Hematopoietic multipotent progenitor cell treated with erythropoietin and hydrocortisone succinate and interleukin-3 and kit ligand, for 15 days (in vitro differentiated cells): ENCODE measurements around the gene ENTPD3.

Experiments used
- DNase-seq: peaks from one replicate; pipeline ENCODE4 v3.0.0-alpha.2; 2015; ENCODE audit warnings: low spot score

The ENTPD3 gene, protein sequence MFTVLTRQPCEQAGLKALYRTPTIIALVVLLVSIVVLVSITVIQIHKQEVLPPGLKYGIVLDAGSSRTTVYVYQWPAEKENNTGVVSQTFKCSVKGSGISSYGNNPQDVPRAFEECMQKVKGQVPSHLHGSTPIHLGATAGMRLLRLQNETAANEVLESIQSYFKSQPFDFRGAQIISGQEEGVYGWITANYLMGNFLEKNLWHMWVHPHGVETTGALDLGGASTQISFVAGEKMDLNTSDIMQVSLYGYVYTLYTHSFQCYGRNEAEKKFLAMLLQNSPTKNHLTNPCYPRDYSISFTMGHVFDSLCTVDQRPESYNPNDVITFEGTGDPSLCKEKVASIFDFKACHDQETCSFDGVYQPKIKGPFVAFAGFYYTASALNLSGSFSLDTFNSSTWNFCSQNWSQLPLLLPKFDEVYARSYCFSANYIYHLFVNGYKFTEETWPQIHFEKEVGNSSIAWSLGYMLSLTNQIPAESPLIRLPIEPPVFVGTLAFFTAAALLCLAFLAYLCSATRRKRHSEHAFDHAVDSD

DNA sequence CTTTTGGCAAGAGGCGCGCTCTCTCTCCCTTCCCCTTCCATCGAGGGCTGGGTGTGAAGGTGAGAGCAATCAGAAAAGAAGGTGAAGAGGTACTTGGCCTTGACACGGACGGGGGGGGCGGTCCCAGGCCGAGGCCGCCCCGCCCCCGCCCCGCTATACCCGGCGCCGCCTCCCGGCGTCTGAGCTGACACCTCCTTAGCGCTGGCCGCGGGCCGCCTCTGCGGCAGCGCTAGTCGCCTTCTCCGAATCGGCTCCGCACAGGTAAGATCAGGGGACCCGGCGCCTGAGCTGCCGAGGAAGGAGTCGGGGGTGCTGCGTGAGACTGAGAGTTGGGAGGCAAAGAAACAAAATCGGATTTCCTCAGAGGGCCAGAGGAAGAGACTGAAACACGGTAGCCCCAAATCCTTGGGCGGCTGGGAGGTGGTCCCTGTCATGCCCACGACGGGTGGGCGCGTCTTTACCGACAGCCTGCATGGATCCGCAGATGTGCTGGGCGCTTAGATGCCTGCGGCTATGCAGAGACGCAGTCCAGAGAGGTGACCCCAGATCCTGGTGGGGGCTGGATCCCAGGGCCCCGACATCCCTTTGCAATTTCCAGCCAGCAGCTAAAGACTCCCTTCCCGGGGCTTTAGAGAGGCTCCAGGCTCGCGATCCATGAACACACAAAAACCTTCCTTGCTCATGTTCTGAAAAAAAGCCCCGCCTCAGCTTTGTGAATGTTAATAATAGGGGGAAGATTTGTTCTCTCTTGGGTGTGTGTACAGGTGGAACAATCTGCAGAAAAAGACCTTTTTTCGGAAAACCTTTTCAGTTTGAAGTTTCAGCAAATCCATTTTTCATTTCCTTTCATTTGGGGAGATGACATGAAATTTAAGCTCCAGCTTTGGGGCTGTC lies at the start of gene ENTPD3:
Gene ENTPD3, plus strand, starts transcription at position 184 of the 894 bp plus-strand sequence. CDS start 874 bp downstream, outside the sequence.
- peak; percentile 12 for DNase-seq

- DNase-seq = no peak
Measured at GRCh38 chr3:40339871-40340270, 47.1 kb upstream of the ENTPD3 start.

DNA sequence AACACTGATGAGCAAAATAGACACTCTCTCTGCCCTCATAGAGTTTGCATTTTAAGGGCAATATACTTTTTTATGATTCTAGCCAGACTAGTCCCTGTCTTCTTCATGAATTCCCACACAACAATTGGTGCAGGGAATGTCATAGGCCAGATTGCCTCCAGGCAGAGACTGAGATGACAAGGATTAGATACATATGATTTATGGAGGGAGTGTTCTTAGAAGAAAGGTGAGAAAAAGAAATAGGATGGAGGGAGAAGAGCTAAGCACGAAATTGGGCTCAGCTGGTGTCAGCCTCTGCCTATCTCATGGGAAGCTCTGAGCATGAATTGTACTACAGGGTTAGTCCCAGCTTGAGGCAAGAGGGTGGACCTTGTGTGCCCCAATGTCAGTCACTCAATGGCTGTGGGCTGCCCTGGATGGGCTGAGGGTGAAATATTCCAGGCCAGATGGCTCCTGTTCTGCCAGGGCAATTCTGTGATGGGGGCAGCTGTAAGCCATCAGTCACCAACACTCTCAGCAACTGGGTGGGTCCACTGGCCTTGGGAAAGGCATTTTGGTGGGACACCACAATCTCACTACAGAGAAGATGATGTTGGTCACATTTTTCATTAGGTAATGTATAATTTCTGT lies 46.3 kb upstream of the ENTPD3 start:
- no peak for DNase-seq

DNA sequence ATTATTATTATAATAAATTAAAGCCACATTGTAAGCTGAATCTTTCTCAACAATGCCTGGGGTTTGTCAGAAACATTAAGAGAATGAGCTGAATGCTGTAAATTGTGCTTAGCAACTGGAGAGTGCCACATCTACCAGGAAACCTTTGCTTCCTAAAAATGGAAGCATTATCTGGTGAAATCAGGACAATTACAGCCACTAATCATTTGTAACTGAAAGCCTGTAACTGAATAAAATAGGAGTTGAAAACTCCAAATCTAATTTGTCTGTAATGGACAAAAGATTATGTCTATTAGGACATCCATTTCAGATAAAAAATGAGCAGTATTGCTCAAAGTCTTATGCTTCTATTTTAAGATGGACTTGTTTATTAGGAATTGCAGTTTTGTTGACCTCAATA lies 45.3 kb upstream of the ENTPD3 start:
- DNase-seq = no peak

DNA sequence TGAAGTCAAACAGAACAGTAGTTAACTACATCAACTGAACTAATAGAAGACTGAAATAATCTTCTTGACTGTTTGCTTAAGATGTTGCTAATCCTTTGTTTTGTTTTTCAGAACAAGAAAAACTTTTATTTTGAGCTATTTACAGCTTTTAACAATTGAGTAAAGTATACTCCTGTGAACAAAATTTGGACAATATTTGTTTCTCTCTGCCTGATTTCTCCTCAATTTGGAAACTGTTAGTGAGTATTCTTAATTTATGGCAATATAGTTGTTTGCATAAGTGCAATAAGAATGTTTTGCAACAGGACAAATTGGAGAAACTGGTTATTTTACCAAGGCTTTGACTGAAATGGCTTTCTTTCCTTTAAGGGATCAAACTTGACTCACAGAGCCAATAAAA lies 36.5 kb upstream of the ENTPD3 start:
- no peak for DNase-seq

DNA sequence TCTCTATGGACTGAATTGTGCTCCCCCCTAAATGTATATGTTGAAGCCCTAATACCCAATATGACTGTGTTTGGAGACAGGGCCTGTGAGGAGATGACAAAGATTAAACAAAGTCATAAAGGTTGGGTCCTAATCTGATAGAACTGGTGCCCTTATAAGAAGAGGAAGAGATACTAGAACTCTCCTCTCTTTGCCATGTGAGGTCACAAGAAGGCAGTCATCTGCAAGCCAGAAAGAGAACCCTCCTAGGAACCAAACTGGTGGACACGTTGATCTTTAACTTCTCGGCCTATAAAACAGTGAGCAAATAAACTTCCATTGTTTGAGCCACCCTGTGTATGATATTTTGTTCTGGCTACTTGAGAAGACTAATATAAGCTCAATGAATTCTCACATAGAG lies 31.6 kb upstream of the ENTPD3 start:
- DNase-seq = no peak

DNA sequence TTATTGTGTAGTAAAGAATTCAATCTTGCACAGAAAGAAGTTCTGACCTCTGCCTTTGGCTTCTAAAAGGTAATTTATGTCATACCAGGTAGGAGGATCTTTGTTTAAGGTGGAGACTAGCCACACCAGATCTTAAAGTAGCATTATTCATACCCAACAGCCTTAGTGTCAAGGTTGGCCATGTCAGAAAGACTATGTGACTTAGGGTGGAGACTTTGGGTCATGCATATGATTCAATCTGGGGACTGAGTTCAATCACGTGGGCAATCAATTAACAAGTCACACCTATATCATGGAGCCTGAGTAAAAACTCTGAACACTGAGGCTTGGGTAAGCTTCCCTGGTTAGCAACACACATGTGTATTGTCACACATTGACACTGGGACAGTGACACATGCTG lies 28.5 kb upstream of the ENTPD3 start:
- no peak for DNase-seq

- DNase-seq = no peak
Measured at GRCh38 chr3:40363674-40364073, 23.3 kb upstream of the ENTPD3 start.

DNA sequence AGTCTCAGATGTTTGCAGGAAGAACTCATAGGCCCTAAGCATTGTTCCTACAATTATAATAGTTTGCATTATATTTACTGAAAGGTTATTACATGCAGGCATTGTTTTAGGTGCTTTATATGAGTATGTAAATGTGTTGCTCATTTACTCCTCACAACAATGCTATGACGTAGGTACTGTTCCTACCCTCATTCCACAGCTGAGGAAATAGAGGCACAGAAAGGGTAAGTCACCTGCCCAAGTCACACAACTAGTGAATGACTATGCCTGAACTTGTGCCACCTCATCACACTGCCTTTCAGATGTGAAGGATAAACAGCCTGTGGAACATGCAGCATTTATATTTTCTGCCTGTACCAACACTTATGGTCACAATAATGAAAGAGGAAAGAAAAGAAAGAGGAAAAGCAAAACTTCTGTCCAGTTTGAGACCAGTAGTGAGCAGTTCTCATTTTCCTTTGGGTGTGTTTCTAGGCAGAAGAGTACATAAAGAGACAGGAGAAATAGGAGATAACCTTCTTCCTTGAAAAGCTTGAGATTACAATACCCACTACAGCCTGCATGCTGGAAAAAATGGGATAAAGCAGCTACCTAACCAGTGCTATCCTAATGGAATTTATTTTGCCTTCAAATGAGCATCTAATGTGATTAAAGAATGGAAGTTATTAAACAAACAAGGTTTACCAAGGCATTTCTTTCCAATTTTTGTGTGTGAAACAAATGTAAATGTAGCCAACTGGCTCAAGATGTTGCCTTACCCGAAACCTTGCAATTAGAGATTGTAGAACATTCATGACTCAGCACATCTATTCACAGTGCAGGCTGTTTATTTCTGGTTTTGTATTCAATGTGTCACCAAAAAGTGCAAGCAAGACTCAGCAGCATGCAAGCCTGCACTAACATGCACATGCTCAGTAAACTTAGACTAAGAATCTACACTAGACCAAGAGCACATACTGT lies 20.5 kb upstream of the ENTPD3 start:
- DNase-seq = peak; percentile 14

DNA sequence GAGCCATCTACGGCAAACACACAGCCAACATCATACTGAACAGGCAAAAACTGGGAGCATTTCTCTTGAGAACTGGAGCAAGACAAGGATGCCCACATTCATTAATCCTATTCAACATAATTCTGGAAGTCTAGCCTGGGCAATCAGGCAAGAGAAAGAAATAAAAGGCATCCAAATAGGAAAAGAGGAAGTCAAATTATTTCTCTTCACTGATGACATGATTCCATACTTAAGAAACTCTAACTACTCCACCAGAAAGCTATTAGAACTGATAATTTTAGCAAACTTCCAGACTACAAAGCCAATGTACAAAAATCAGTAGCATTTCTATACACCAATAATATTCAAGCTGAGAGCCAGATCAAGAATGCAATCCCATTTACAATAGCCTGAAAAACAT lies 17.3 kb upstream of the ENTPD3 start:
- DNase-seq = no peak

- no peak for DNase-seq
Measured at GRCh38 chr3:40377822-40378221, 9.2 kb upstream of the ENTPD3 start.

DNA sequence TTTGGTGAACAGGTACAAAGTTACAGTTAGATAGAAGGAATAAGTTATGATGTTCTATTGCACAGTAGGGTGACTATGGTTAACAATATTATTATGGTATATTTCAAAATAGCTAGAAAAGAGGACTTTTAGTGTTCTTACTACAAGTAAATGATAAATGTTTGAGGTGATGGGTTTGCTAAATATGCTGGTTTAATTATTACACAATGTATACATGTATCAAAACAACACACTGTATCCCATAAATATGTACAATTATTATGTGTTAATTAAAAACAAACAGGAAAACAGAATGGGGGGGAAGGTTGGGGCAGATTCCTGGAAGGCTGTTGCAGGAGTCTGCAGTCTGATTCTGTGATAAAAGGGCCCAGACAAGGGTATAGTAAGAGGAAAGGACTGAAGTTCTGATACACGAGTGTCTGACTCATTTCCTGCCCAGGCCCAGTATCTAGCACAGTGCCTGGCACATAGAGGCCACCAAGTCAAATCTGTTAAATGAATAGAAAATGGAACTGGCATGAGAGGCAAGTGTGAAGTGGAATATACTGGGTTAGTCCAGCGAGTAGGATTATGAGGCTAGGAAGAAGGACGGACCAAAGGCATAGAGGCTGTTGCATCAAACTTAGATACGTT lies 7.2 kb upstream of the ENTPD3 start:
- DNase-seq = no peak

DNA sequence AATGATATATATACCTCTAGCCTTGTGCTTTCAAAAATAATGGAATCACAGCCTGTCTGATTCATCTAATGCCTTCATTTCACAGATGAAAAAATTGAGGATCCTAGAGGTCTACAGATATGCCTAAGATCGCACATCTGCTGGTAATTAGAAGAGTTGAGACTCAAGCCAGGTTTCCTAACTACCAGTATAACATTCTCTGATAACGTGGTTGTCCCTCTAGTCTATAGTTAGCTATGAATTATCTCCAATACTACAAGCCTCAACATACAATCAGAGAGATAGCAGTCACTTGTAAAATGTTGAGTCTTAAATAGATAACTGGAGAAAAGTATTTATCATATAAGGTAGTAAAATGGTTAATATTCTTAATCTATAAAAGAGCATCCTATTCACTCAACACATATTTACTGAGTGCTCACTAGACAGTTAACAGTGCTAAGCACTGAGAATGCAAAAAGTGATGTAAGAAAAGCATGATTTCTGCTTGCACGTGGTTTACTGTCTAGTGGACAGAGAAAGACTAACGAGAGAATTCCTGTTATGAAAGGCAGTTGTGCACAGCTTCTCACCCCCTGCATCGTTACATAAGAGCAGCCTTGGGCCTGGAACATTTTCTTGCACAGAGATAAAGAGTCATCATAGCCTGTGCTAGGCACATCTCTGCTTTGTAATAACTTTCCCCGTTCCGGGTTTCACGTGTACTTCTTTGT lies 4.9 kb upstream of the ENTPD3 start:
- DNase-seq = no peak

GRCh38 chr3:40382617-40382979 lies 4.4 kb upstream of the ENTPD3 start:
- DNase-seq = no peak

DNA sequence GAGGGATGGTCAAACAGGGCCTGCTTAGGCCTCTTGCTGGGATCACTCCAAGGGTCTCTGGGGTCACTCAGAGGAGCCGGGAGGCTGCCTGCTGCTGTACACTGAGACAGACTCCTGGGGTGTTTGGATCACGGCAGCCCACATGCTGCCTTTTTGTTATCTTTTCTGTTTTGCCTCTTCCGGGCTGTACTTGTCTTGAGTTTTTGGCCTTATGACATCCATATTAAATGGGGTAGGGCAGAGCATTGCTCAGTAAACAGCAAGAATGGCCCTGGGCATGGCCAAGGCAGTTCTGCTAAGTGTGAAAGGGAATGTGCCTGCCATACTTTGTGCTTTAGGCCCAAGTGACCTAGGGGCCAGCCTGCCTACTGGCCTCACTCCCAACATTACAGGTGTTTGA lies 771 bp upstream of the ENTPD3 start:
- DNase-seq = no peak

- DNase-seq = no peak
Measured at GRCh38 chr3:40387895-40388254, 891 bp downstream of the ENTPD3 start.

- DNase-seq = no peak
Measured at GRCh38 chr3:40396406-40396805, 9.4 kb downstream of the ENTPD3 start.

DNA sequence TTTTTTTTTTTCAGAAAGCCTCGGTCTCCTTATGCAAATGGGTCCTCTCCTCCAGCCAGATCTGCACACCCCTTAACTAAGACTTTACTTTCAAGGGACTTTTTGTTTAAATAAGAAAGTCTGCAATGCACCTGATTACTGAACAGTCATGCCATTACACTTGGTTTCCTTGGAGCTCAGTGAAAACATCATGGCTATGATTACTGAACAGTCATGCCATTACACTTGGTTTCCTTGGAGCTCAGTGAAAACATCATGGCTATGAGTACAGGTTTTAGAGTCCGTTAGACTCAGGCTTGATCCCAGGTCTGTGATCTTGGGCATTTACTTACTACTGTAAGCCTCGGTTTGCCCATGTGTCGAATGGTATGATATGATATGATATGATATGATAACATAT lies 10.1 kb downstream of the ENTPD3 start:
- no peak for DNase-seq

DNA sequence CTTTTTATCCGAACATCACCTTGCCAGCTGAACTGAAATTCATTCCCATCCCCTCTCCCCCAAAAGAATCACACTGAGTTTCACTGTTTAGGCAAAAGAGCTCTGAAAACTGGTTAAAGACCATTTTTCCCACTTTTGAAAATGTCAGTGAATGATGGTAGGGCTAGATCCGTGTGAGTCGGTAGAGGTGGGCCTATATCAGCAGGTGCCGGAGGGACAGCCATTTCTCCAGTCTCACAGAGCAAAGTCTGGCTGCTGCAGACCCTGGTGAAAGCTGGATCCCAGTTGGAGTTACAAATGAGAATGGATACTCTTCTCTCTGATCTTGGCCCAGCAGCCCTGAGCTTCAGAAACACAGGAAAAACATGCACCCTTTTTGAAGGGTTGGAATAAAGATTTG lies 10.9 kb downstream of the ENTPD3 start:
- no peak for DNase-seq

- no peak for DNase-seq
Measured at GRCh38 chr3:40398346-40398745, 11.4 kb downstream of the ENTPD3 start.
